Measurements from ENCODE around the gene RARS2. TPM values are rescaled to one million over a fixed set of nuclear protein-coding genes. Genes with fewer than 3 reads are reported as not detected.

RARS2 gene
- total RNA-seq, 1 experiment from 2014 or later = 47.2 TPM

DNA sequence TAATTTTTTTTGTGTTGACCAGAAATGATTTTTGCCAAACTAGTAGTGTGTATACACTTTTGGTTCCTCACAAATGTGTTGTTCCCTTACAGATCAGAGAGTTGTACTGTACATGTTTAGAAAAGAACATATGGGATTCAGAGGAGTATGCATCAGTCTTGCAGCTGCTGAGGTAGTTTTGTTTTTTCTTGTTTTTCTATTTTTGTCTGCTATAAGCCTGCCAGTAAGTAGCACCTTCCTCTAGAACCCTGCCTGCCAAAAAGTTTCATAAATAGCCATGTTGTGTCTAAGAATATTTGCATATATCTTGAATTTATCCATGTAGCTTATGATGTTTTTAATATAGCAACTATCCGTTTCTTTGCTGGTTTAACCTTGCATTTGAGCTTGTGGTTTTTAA, 46.5 kb upstream of the RARS2 start:
- no peaks in the 10 kb centered on the region for H3K4me1 ChIP-seq (ENCODE audit: insufficient read depth, low read length, poor library complexity, severe bottlenecking)
- no peaks in the 10 kb centered on the region for H3K9me3 ChIP-seq (ENCODE audit: low read depth, low read length, poor library complexity, severe bottlenecking)
- intact Hi-C loops (cut with micrococcal nuclease; ENCODE audit: unreplicated experiment) = no loop called here
- H3K27ac ChIP-seq (ENCODE audit: low read depth, low read length, poor library complexity, severe bottlenecking) = no peak overlapping the region
- H3K36me3 ChIP-seq (ENCODE audit: insufficient read depth, low read length, poor library complexity, severe bottlenecking) = peaks cover 8% of the 10 kb centered on the region
- no peak for DNase-seq (ENCODE audit: low spot score)
- CTCF ChIA-PET = no interaction called here
- TF ChIP-seq, protein P1, sequence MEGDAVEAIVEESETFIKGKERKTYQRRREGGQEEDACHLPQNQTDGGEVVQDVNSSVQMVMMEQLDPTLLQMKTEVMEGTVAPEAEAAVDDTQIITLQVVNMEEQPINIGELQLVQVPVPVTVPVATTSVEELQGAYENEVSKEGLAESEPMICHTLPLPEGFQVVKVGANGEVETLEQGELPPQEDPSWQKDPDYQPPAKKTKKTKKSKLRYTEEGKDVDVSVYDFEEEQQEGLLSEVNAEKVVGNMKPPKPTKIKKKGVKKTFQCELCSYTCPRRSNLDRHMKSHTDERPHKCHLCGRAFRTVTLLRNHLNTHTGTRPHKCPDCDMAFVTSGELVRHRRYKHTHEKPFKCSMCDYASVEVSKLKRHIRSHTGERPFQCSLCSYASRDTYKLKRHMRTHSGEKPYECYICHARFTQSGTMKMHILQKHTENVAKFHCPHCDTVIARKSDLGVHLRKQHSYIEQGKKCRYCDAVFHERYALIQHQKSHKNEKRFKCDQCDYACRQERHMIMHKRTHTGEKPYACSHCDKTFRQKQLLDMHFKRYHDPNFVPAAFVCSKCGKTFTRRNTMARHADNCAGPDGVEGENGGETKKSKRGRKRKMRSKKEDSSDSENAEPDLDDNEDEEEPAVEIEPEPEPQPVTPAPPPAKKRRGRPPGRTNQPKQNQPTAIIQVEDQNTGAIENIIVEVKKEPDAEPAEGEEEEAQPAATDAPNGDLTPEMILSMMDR (conservative IDR thresholded peaks at IDR 0.05; ENCODE audit: low read depth, low read length) = no peak
- TF ChIP-seq EZH2 (IDR thresholded peaks at IDR 0.05; ENCODE audit: borderline replicate concordance, low read depth, low read length, poor library complexity, severe bottlenecking) = no peak
- no peaks in the 10 kb centered on the region for H3K27me3 ChIP-seq (replicated peaks; ENCODE audit: insufficient read depth, low read depth, low read length, poor library complexity)
- H3K4me3 ChIP-seq (ENCODE audit: low read depth, low read length, poor library complexity, severe bottlenecking) = no peak overlapping the region
- BruUV-seq (replicated peaks) = no TSS peak
- POLR2A ChIA-PET (ENCODE audit: low non-redundant PET) = no interaction called here

DNA sequence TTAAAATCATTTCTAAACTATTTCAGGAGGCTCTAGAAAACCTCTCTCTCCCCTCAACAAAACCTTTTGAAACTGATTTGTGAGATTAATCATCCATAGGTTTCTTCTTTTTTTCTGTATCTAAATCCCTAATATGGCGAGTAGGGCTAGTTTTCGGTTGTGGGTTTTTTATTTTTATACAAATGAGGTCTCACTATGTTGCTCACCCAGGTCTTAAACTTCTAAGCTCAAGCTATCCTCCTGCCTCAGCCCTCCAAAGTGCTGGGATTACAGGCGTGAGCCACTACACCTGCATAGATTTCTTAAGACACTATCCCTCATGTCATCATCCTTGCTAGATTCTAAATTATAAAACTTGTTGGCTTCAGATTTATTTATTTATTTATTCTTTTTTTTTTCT, 44.1 kb upstream of the RARS2 start:
- TF ChIP-seq EZH2 (IDR thresholded peaks at IDR 0.05; ENCODE audit: borderline replicate concordance, low read depth, low read length, poor library complexity, severe bottlenecking) = no peak
- TF ChIP-seq, protein P1 (conservative IDR thresholded peaks at IDR 0.05; ENCODE audit: low read depth, low read length) = no peak
- H3K36me3 ChIP-seq (ENCODE audit: insufficient read depth, low read length, poor library complexity, severe bottlenecking) = peaks cover 3% of the 10 kb centered on the region
- no peak overlapping the region for H3K27ac ChIP-seq (ENCODE audit: low read depth, low read length, poor library complexity, severe bottlenecking)
- intact Hi-C loops (cut with micrococcal nuclease; ENCODE audit: unreplicated experiment) = no loop called here
- H3K4me1 ChIP-seq (ENCODE audit: insufficient read depth, low read length, poor library complexity, severe bottlenecking) = no peaks in the 10 kb centered on the region
- ChIA-PET CTCF (no interaction called here), POLR2A (ENCODE audit: low non-redundant PET) (no interaction called here)
- DNase-seq (ENCODE audit: low spot score) = no peak
- no TSS peak for BruUV-seq (replicated peaks)
- H3K4me3 ChIP-seq (ENCODE audit: low read depth, low read length, poor library complexity, severe bottlenecking) = no peak overlapping the region
- H3K27me3 ChIP-seq (replicated peaks; ENCODE audit: insufficient read depth, low read depth, low read length, poor library complexity) = no peaks in the 10 kb centered on the region
- H3K9me3 ChIP-seq (ENCODE audit: low read depth, low read length, poor library complexity, severe bottlenecking) = no peaks in the 10 kb centered on the region

DNA sequence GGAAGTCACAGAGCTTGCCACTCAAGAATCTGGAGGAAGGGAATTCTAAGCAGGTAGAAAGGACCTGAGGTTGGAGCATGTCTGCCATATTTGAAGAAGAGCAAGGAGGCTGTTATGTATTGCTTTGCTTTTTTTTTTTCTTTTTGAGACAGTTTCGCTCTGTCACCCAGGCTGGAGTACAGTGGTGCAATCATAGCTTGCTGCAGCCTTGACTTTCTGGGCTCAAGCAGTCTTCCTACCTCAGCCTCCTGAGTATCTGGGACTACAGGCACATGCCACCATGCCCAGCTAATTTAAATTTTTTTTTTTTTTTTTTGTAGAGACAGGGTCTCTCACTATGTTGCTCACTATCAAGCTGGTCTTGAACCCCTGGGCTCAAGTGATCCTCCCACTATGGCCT, 41.0 kb upstream of the RARS2 start:
- Histone ChIP-seq H3K4me1 (ENCODE audit: insufficient read depth, low read length, poor library complexity, severe bottlenecking) (no peaks in the 10 kb centered on the region), H3K27me3 (replicated peaks; ENCODE audit: insufficient read depth, low read depth, low read length, poor library complexity) (no peaks in the 10 kb centered on the region), H3K4me3 (ENCODE audit: low read depth, low read length, poor library complexity, severe bottlenecking) (no peak overlapping the region), H3K27ac (ENCODE audit: low read depth, low read length, poor library complexity, severe bottlenecking) (no peak overlapping the region), H3K36me3 (ENCODE audit: insufficient read depth, low read length, poor library complexity, severe bottlenecking) (peaks cover 3% of the 10 kb centered on the region), H3K9me3 (ENCODE audit: low read depth, low read length, poor library complexity, severe bottlenecking) (no peaks in the 10 kb centered on the region)
- no TSS peak for BruUV-seq (replicated peaks)
- DNase-seq (ENCODE audit: low spot score) = no peak
- TF ChIP-seq EZH2 (IDR thresholded peaks at IDR 0.05; ENCODE audit: borderline replicate concordance, low read depth, low read length, poor library complexity, severe bottlenecking) = no peak
- TF ChIP-seq, protein P1 (conservative IDR thresholded peaks at IDR 0.05; ENCODE audit: low read depth, low read length) = no peak
- ChIA-PET POLR2A (ENCODE audit: low non-redundant PET) (no interaction called here), CTCF (no interaction called here)
- intact Hi-C loops (cut with micrococcal nuclease; ENCODE audit: unreplicated experiment) = no loop called here
